HS-27A (cell line): ENCODE data around the gene MED31.
"Not testable (repeated sequence)": the region's sequence is repeated elsewhere in the genome, so short reads cannot be mapped to it uniquely, and the experiment has no call there.

Source experiments
- DNase-seq: peaks from one replicate; pipeline ENCODE4 v3.0.0-alpha.2; 2012; ENCODE audit warnings: low read depth, missing footprints

The MED31 gene

GRCh38 chr17:6655732-6656361 is 4.4 kb upstream of the MED31 start:
- DNase-seq = not testable (repeated sequence)

- DNase-seq = no peak
Observed at GRCh38 chr17:6654841-6655731, 3.7 kb upstream of the MED31 start.

- DNase-seq = no peak
Observed at GRCh38 chr17:6651919-6652452, 581 bp upstream of the MED31 start.

GRCh38 chr17:6648181-6648580 is 3.2 kb downstream of the MED31 start:
- DNase-seq = no peak

- DNase-seq = no peak
Observed at GRCh38 chr17:6643451-6644125, 7.8 kb downstream of the MED31 start.

- DNase-seq = no peak
Observed at GRCh38 chr17:6642592-6642991, 8.8 kb downstream of the MED31 start.

GRCh38 chr17:6641247-6641863 is 10.1 kb downstream of the MED31 start:
- no peak for DNase-seq

- DNase-seq = peak; percentile 52
Observed at GRCh38 chr17:6640536-6641246, 10.7 kb downstream of the MED31 start, which contains the start of the genes KIAA0753 and TXNDC17. Gene KIAA0753 (minus strand): TSS chr17:6640711. CDS start chr17:6635103, 5,608 bp downstream. Gene TXNDC17 (plus strand): TSS chr17:6641060. CDS start chr17:6641083, 23 bp downstream.

GRCh38 chr17:6639586-6640535 is 11.5 kb downstream of the MED31 start:
- DNase-seq = no peak

- DNase-seq = no peak
Observed at GRCh38 chr17:6639014-6639585, 12.3 kb downstream of the MED31 start.

- DNase-seq = no peak
Observed at GRCh38 chr17:6638046-6638908, 13.1 kb downstream of the MED31 start.

GRCh38 chr17:6637458-6637840 is 14.0 kb downstream of the MED31 start:
- no peak for DNase-seq

- no peak for DNase-seq
Observed at GRCh38 chr17:6636616-6637457, 14.6 kb downstream of the MED31 start.

- DNase-seq = no peak
Observed at GRCh38 chr17:6636105-6636504, 15.3 kb downstream of the MED31 start.

- DNase-seq = no peak
Observed at GRCh38 chr17:6633263-6633662, 18.1 kb downstream of the MED31 start.

- no peak for DNase-seq
Observed at GRCh38 chr17:6632530-6632929, 18.9 kb downstream of the MED31 start.

GRCh38 chr17:6630390-6630789 is 21.0 kb downstream of the MED31 start:
- no peak for DNase-seq

GRCh38 chr17:6627019-6627418 is 24.4 kb downstream of the MED31 start:
- no peak for DNase-seq
